Activated CD8-positive, alpha-beta memory T cell treated with anti-CD3 and anti-CD28 coated beads, Interleukin-2, amount 50 U/mL, for 48 hours (primary cell): ENCODE results near the gene SMG6.
A peak's percentile ranks its signal among the peaks of the same experiment; 100 is the strongest.

Source experiments
- DNase-seq: peaks from one replicate; pipeline ENCODE4 v3.0.0-alpha.2; 2020

SMG6 gene

GRCh38 chr17:2070241-2071023 is 233.2 kb downstream of the SMG6 start:
- peak; percentile 85 for DNase-seq

GRCh38 chr17:2068519-2069051 is 235.0 kb downstream of the SMG6 start:
- DNase-seq: no peak

DNA sequence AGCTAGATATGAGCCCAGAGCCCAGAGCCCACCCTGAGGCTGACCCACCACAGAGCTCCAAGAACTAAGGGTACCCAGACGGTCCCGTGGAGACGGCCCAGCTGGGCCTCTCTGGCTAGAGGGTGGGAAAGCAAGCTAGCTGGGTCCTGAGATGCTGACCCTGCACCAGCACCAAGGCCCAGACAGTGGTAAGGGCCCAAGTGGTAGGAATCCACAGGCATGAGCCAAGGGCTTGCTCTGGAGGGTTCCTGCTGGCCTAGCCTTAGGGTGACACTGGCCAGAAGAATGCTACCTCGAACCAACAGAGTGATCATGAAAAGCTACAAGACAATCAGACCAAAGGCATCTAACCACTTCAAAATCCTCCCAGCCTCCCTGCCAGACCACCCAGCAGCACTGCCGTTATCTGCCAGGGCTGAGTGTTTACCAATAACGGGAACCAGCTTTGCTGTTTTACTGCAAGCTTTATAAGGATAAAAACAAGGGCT is 235.5 kb downstream of the SMG6 start:
- no peak for DNase-seq

DNA sequence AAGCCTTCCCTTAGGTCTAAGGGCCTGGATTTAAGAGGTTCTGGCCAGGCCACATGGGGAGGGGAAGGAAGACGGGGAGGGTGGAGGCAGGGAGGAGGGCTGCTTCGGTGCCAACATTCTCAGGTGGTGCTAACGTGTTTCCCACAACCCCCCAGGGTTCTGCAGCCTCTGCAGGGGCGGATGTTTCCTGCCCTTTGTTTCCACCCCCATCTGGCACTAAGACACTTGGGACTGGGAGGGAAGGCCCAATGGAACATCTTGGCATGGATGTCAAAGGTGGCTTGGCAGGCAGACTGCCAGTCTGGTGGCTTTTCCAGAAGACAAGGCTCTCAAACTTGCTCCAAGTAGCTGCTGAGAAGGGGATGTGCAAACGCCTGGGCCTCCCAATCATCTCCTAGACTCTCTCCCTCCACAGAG is 236.0 kb downstream of the SMG6 start:
- no peak for DNase-seq

- no peak for DNase-seq
These were observed 236.5 kb downstream of the SMG6 start for GRCh38 chr17:2067048-2067561.

DNA sequence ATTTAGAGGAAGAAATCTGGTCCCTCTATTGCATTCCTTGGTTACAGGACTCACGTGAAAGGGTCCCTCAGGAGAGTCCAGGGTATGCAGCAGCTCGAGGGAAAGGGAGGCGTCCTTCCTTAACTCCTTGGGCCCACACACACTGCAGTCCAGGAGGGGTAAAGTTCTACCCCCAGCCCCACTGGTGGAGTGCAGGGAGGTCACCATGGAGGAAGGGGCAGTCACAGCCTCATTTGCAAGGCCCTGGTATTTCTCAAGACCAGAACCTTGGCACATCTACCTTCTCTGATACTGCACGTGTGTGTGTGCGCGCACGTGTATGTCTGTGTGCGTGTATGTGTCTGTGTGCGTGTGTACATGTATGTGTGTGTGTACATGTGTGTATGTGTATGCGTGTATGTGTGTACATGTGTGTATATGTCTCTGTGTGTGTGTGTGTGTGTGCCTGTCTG is 237.6 kb downstream of the SMG6 start:
- DNase-seq: no peak

DNA sequence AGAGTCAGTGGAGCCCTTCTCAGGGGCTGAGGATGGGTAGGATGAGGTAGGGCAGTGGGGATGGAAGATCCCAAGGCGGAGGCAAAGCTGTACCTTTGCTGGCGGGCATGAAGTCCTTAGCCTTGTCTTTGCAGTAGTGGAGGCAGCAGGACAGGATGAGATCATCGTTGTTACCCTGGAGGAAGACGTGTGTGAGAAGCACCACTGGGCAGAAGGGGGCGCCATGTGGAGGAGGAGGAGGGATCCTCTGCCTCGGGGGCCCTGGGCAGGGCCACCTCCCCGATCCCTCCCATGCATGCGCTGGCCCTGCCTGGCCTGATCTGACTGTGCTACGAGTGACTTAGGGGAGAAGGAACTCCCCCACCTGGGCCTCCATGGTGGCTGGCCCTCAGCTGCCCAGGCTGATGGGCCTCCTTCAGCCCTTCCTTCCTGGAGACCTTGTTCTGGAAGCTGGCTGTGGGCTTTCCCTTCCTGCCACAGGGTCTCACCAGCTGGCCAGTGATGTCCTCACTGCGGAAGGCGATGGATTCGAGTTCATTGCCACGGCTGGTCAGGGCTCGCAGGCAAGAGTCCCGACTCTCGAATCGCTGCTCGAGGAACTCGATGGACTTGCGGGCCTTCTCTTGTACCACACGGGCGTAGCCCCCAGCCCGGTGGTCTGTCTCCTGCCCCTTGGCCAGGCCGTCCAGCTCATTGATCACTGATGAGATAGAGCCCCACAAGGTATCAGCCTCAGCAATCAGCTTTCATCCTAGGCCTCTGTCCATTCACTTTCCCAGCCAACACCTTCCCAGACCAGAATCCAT is 238.4 kb downstream of the SMG6 start:
- DNase-seq: peak; percentile 87

DNA sequence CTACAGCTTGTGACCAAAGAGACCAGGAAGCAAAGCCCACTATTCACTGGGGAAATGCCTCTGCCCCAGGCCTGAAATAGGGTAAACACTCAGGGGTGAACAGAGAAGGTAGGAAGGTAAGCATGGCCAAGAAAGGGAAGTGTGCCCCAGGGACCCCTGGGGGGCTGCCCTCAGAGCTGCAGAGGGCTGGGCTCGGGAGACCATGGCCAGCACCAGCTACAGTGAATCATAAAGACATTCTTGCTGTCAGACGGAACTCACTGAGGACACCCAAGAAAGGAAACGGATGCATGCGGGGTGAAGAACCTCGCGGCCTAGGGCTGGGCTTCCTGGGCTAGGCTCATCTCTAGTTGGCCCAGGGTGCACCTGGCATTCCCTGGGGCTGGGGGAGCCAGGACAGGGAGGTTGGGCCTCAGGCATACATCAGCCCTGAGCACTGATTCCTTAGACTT is 239.0 kb downstream of the SMG6 start:
- DNase-seq: no peak

GRCh38 chr17:2064147-2064489 is 239.5 kb downstream of the SMG6 start:
- no peak for DNase-seq

DNA sequence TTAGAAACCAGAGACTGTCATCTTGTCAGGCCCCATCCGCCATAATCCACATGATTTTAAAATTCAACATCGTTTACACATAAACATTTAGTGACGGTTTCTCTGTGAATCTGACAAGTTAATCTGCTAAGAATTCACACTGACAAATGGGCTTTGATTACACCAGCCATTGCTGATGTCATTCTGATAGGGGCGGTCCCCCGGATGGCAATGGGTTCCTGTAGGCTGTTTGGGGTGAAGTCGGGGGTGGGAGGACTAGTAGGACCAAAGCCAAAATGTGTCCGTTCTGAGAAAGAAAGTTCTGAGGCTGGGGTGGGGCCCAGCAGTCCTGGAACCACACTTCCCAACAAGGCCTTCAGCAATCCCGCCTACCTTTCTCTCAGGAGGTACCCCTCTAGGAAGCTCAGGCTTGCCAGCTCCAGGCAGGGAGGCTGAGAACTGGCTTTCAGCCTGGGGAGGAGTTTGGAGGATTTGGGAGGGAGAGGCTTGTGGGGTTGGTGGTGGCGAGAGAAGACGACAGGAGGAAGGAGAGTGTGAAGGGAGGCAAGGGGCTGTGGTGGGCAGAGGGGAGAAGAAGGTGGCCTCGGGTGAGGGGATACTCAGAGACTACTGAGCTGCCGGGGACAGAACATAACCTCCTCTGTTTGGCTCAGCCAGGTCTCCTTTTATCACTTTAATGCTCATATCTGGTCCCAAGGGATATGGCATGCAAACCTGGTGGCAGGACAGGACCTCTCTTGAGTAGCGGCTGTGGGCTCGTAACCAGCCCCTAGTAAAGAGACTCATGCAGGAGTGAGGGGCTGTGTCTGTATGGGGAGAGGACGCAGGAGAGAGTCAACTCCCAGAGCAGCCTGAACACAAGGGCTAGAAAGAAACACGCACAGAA is 240.1 kb downstream of the SMG6 start:
- DNase-seq: no peak

GRCh38 chr17:2062571-2063183 is 240.9 kb downstream of the SMG6 start:
- no peak for DNase-seq

- no peak for DNase-seq
These were observed 242.1 kb downstream of the SMG6 start for GRCh38 chr17:2061441-2061958.

DNA sequence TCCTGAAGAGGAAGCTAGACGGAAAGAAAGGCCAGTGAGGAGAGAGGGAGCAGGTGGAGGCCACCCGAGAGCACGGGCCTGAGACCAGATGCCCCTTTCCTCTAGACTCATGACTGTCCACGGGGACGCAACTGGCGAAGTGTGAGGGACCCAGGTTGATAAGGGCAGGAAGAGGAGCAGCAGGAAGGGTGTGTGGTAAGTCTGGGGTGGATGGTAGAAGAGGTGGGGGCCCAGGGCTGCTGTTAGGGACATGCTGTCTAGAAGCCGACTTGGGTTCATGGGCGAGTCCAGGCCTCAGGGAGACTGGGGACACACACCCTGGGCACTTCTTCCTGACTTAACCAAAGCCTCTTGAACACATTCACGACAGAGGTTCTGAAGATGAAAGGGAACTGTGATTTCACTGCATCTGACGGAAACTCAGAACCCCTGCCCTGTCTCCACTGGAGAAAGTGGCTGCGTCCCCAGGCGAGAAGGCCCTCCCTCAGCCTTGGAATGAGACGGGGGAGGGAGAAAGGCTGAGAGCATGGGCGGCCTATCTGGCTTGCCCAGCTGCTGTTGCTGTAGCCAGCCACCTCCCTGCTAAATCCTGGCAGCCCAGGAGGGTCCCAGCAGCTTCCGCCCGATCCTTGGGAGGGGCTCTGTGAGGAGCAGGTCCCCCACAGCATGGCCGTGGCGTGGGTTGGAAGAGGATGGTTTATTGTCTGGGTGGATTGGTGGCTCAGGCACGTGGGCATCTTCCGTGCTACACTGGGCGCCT is 242.7 kb downstream of the SMG6 start:
- DNase-seq: no peak

GRCh38 chr17:2060385-2060658 is 243.3 kb downstream of the SMG6 start:
- no peak for DNase-seq

GRCh38 chr17:2059547-2060384 is 243.8 kb downstream of the SMG6 start:
- no peak for DNase-seq

GRCh38 chr17:2058586-2059546 is 244.7 kb downstream of the SMG6 start:
- DNase-seq: peak; percentile 91

DNA sequence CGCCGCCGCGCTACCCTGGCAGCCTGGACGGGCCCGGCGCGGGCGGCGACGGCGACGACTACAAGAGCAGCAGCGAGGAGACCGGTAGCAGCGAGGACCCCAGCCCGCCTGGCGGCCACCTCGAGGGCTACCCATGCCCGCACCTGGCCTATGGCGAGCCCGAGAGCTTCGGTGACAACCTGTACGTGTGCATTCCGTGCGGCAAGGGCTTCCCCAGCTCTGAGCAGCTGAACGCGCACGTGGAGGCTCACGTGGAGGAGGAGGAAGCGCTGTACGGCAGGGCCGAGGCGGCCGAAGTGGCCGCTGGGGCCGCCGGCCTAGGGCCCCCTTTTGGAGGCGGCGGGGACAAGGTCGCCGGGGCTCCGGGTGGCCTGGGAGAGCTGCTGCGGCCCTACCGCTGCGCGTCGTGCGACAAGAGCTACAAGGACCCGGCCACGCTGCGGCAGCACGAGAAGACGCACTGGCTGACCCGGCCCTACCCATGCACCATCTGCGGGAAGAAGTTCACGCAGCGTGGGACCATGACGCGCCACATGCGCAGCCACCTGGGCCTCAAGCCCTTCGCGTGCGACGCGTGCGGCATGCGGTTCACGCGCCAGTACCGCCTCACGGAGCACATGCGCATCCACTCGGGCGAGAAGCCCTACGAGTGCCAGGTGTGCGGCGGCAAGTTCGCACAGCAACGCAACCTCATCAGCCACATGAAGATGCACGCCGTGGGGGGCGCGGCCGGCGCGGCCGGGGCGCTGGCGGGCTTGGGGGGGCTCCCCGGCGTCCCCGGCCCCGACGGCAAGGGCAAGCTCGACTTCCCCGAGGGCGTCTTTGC is 245.6 kb downstream of the SMG6 start:
- DNase-seq: no peak

DNA sequence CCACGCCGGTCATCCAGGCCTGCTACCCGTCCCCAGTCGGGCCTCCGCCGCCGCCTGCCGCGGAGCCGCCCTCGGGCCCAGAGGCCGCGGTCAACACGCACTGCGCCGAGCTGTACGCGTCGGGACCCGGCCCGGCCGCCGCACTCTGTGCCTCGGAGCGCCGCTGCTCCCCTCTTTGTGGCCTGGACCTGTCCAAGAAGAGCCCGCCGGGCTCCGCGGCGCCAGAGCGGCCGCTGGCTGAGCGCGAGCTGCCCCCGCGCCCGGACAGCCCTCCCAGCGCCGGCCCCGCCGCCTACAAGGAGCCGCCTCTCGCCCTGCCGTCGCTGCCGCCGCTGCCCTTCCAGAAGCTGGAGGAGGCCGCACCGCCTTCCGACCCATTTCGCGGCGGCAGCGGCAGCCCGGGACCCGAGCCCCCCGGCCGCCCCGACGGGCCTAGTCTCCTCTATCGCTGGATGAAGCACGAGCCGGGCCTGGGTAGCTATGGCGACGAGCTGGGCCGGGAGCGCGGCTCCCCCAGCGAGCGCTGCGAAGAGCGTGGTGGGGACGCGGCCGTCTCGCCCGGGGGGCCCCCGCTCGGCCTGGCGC is 246.3 kb downstream of the SMG6 start:
- DNase-seq: no peak
